ENCODE results near the gene DCLK1. TPM values are rescaled to one million over a fixed set of nuclear protein-coding genes. Genes with fewer than 3 reads are reported as not detected.

DCLK1 gene
- polyA plus RNA-seq, 12 donors, result 75.7 to 114 (median 97.8) TPM; not detected in 1

GRCh38 chr13:36089130-36089647 is 42.0 kb downstream of the DCLK1 start:
- DNase-seq, result peak; percentile 28

- no peak for DNase-seq
Measured at GRCh38 chr13:36088463-36088862, 42.7 kb downstream of the DCLK1 start.

- no peak for DNase-seq
Measured at GRCh38 chr13:36088001-36088400, 43.2 kb downstream of the DCLK1 start.

- DNase-seq, result no peak
Measured at GRCh38 chr13:36086117-36086516, 45.1 kb downstream of the DCLK1 start.

- DNase-seq, result no peak
Measured at GRCh38 chr13:36084131-36084530, 47.1 kb downstream of the DCLK1 start.

GRCh38 chr13:36082806-36083205 is 48.4 kb downstream of the DCLK1 start:
- no peak for DNase-seq

GRCh38 chr13:36082396-36082795 is 48.8 kb downstream of the DCLK1 start:
- DNase-seq, result no peak

- DNase-seq, result no peak
Measured at GRCh38 chr13:36076211-36076610, 55.0 kb downstream of the DCLK1 start.

- peak; percentile 89 for DNase-seq
Measured at GRCh38 chr13:36074659-36075058, 56.5 kb downstream of the DCLK1 start.

- DNase-seq, result no peak
Measured at GRCh38 chr13:36072152-36072935, 58.8 kb downstream of the DCLK1 start.

- peak; percentile 43 for DNase-seq
Measured at GRCh38 chr13:36070504-36071192, 60.5 kb downstream of the DCLK1 start.

GRCh38 chr13:36069881-36070366 is 61.3 kb downstream of the DCLK1 start:
- DNase-seq, result peak; percentile 86

- no peak for DNase-seq
Measured at GRCh38 chr13:36068991-36069390, 62.2 kb downstream of the DCLK1 start.

GRCh38 chr13:36068566-36068965 is 62.6 kb downstream of the DCLK1 start:
- peak; percentile 44 for DNase-seq

GRCh38 chr13:36067746-36068381 is 63.3 kb downstream of the DCLK1 start:
- DNase-seq, result peak; percentile 70

GRCh38 chr13:36062249-36062648 is 68.9 kb downstream of the DCLK1 start:
- DNase-seq, result no peak

- DNase-seq, result no peak
Measured at GRCh38 chr13:36061621-36062020, 69.6 kb downstream of the DCLK1 start.

GRCh38 chr13:36061054-36061453 is 70.1 kb downstream of the DCLK1 start:
- no peak for DNase-seq

GRCh38 chr13:36059321-36059720 is 71.9 kb downstream of the DCLK1 start:
- peak; percentile 61 for DNase-seq

GRCh38 chr13:36058116-36058515 is 73.1 kb downstream of the DCLK1 start:
- DNase-seq, result no peak

- DNase-seq, result no peak
Measured at GRCh38 chr13:36057547-36057946, 73.6 kb downstream of the DCLK1 start.

GRCh38 chr13:36057041-36057440 is 74.1 kb downstream of the DCLK1 start:
- peak; percentile 43 for DNase-seq
